Measurements from ENCODE around the gene LSM14B.
"Not testable (repeated sequence)": the region's sequence is repeated elsewhere in the genome, so short reads cannot be mapped to it uniquely, and the experiment has no call there.

DNA sequence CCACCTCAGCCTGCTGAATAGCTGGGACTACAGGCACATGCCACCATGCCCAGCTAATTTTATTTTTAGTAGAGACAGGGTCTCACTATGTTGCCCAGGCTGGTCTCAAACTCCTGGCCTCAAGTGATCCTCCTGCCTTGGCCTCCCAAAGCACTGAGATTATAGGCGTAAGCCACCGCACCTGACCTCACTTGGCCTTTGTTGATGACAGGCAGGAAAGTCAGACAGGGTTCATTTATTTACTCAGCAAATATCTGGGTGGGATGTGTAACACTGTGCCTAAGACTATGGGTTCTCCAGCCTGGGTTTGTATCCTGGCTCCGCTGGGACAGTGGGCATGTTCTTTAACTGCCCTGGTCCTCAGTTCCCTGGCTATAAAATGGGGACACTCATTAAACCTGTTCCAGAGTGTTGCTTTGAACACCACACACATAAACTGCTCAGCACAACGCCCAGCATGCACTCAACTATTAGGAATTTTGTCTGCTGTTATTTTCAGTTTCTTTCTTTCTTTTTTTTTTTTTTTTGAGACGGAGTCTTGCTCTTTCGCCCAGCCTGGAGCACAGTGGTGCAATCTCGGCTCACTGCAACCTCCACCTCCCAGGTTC, 6.4 kb upstream of the LSM14B start:
- TF ChIP-seq, protein P1, sequence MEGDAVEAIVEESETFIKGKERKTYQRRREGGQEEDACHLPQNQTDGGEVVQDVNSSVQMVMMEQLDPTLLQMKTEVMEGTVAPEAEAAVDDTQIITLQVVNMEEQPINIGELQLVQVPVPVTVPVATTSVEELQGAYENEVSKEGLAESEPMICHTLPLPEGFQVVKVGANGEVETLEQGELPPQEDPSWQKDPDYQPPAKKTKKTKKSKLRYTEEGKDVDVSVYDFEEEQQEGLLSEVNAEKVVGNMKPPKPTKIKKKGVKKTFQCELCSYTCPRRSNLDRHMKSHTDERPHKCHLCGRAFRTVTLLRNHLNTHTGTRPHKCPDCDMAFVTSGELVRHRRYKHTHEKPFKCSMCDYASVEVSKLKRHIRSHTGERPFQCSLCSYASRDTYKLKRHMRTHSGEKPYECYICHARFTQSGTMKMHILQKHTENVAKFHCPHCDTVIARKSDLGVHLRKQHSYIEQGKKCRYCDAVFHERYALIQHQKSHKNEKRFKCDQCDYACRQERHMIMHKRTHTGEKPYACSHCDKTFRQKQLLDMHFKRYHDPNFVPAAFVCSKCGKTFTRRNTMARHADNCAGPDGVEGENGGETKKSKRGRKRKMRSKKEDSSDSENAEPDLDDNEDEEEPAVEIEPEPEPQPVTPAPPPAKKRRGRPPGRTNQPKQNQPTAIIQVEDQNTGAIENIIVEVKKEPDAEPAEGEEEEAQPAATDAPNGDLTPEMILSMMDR (IDR thresholded peaks at IDR 0.05): not testable (repeated sequence)
- not testable (repeated sequence) for TF ChIP-seq POLR2A (IDR thresholded peaks at IDR 0.05)

Data from heart left ventricle (tissue), 13 donors.